ENCODE data around the gene GJD3.

The GJD3 gene

GRCh38 chr17:40322358-40323315 lies 41.9 kb downstream of the GJD3 start:
- H3K4me3 ChIP-seq (ENCODE audit: low read depth, low read length) = peak overlapping the region; percentile 39
- peak; percentile 76 for DNase-seq (ENCODE audit: low read depth)
- TF ChIP-seq CTCF (conservative IDR thresholded peaks at IDR 0.05; ENCODE audit: low read depth, low read length) = no peak

GRCh38 chr17:40321961-40322357 lies 42.6 kb downstream of the GJD3 start:
- peak overlapping the region; percentile 39 for H3K4me3 ChIP-seq (ENCODE audit: low read depth, low read length)
- no peak for TF ChIP-seq CTCF (conservative IDR thresholded peaks at IDR 0.05; ENCODE audit: low read depth, low read length)
- DNase-seq (ENCODE audit: low read depth) = no peak

- DNase-seq (ENCODE audit: low read depth) = no peak
- H3K4me3 ChIP-seq (ENCODE audit: low read depth, low read length) = no peak overlapping the region
- no peak for TF ChIP-seq CTCF (conservative IDR thresholded peaks at IDR 0.05; ENCODE audit: low read depth, low read length)
Measured at GRCh38 chr17:40321524-40321929, 43.0 kb downstream of the GJD3 start.

- TF ChIP-seq CTCF (conservative IDR thresholded peaks at IDR 0.05; ENCODE audit: low read depth, low read length) = no peak
- DNase-seq (ENCODE audit: low read depth) = no peak
- no peak overlapping the region for H3K4me3 ChIP-seq (ENCODE audit: low read depth, low read length)
Measured at GRCh38 chr17:40320756-40321523, 43.6 kb downstream of the GJD3 start.

- H3K4me3 ChIP-seq (ENCODE audit: low read depth, low read length) = peak overlapping the region; percentile 6
- TF ChIP-seq CTCF (conservative IDR thresholded peaks at IDR 0.05; ENCODE audit: low read depth, low read length) = no peak
- no peak for DNase-seq (ENCODE audit: low read depth)
Measured at GRCh38 chr17:40319651-40320540, 44.6 kb downstream of the GJD3 start.

- DNase-seq (ENCODE audit: low read depth) = no peak
- peak overlapping the region; percentile 93 for H3K4me3 ChIP-seq (ENCODE audit: low read depth, low read length)
- peak; percentile 40 for TF ChIP-seq CTCF (conservative IDR thresholded peaks at IDR 0.05; ENCODE audit: low read depth, low read length)
Measured at GRCh38 chr17:40318830-40319391, 45.6 kb downstream of the GJD3 start.
